GM18867 (cell line): ENCODE results near the gene C1orf21.

Experiments used
- ATAC-seq: cut with Tn5 transposase; IDR thresholded peaks from one replicate; pipeline ENCODE4 v1.9.1; 2021; ENCODE audit warnings: mild to moderate bottlenecking, moderate library complexity; ENCODE audit not compliant: unreplicated experiment

C1orf21 gene

DNA sequence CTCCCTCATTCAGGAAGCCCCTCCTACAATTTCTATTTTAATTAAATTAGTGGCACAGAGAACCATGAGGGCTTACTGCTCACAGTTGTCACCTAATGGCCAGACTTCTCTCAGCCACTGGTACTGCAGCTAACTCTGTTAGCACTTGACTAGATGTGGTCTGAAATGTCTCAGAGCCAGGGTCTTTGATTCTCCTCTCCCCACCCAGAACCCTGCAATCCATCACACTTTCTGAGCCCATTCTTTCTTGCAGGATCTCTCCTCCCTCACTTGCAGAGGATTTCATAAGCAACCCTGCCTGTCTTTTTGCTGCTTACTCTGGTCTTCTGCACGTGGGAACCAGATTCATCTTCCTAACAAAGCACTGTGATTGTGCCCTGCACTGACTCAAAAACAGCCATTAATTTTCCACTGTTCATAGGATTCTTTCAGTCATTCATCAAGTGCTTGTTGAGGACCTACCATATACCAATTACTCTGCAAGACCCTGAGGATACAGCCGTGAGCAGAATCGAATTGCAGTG lies 259.4 kb downstream of the C1orf21 start:
- no peak for ATAC-seq

DNA sequence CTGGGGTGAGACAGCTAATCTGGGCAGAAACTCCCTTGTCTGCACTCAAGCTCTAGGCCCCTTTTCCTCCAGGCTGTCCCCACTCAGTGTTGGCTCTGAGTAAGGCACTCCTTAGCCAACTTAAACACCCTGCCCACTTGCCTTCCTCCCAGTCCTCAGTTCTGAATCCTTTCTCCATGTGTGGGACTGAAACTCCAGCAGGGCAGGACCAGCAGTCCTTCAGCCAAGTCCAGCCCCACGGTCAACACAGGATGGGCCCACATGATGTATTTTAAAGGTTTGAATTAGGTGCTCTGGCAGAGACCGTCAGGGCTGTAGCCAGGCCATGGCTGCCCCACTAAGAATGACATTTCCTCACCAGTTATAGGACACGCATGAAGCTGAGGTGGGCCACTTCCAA lies 260.0 kb downstream of the C1orf21 start:
- no peak for ATAC-seq

DNA sequence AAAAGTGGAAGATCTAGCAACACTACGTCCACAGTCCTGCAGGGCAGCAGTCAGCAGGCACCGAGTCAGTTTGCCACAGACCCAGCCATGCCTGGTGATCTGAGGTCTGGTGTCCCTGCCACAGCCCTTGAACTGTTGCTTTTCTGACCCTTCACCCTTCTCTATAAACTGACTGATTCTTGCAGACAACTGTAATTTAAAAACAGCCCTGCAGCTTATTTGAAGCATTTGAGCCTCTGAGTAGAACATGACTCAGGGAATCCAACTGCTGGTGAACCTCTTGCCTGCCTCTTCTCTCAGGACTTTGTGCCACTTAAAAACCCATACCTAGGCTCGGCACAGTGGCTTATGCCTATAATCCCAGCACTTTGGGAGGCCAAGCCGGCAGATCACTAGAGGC lies 260.6 kb downstream of the C1orf21 start:
- no peak for ATAC-seq

DNA sequence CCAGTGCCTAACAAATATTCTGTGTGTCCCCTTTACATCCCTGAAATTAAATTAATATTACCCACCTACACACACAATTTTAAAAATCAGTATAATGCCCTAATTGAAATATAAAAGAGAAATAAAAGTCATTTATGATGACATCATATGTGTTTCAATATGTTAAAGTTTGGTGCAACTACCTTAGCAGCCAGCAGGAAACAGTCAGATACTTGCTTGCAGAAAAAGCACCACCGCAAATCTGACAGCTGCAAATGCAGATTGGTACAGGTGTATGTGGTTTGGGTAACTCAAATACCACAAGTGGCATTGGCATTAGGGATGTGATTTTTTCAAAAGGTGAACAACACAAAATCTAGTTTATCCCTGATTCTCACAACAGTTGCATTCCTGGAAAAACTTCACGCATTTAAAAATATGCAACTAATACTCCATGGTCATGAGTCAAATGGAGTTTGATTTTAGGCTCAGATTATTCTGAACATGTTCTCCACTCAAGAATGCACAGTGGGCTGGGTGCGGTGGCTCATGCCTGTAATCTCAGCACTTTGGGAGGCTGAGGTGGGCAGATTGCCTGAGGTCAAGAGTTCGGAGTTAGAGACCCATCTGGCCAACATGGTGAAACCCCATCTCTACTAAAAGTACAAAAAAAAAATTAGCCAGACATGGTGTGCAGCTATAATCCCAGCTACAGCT lies 261.5 kb downstream of the C1orf21 start:
- peak; percentile 33 for ATAC-seq

DNA sequence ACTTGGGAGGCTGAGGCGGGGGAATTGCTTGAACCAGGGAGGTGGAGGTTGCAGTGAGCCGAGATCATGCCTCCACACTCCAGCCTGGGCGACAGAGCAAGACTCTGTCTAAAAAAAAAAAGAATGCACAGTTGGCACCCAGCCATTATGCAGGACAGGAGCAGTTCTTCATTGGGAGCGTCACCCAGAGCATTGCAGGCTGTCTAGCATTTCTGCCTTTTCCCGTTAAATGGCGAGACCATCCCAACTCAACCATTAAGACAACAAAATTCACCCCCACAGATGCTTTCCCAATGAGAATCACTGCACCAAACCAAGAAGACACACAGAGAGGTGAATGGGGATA lies 262.0 kb downstream of the C1orf21 start:
- no peak for ATAC-seq

DNA sequence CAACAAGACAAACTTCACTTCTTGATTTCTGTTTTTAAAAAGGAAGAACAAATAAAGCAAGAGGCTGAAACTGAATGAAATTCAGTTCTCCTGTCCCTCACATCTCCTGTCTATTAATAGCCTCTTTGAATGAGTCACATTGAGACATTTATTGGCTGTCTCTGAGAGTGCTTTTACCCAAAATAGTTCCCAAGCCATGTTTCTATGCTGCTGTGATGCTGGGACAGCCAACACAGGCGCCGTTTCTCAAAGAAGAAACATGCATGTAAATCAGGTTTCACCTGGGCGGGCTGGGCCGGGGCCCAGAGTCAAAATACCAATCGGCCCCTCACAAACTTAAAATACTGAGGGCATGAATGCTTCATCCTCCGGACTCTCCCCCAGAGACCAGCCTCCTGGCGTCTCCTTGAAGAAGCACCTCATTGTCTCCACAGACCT lies 262.6 kb downstream of the C1orf21 start:
- ATAC-seq, result peak; percentile 91

DNA sequence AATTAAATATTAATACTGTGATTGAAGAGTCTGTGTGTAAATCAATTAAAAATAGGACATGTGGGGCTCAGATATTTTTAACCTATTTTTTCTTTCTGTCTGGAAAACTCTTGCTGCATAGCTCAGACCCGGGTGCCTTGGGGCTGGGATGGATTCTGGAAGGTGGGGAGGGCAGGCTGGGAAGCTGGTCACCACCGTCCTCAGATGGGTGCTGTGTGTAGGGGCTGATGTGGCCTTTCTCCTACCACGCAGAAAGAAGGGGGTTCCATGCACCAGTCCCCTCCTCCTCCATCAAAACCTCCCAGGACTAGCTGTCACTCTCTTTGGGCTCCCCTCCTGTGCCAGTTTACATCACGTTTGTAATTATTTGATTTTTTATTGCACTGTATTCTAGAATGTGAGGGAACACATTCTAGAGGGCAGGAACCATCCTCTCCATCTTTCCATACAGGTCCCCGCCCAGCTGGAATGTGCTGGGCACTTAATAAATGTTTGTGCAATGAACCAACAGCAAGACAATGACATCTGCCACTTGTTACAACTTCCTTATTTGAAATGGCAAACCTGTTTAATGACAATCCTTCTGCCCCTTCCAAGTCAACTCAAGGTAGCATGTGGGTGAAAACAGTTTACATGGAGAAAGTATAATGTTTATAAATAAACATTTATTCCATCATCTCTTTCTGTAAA lies 263.5 kb downstream of the C1orf21 start:
- no peak for ATAC-seq

DNA sequence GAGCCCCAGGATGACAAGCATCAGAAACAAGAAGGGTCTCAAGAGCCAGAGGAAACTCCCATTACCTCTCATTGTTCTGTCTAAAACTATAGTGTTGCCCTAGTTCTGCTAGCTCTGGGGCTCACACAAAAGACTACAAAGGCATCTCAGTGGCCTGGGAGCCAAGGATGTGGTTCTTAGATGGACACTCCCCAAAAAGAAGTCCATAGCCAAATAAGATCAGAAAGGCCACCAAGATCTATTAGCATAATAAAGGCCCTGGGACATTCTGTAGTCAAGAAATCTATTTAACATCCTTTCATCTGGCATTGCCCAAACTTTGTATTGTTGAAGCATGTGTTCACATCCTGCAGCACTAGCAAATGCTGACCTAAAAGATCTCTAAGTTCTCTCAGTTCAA lies 268.4 kb downstream of the C1orf21 start:
- ATAC-seq, result no peak

DNA sequence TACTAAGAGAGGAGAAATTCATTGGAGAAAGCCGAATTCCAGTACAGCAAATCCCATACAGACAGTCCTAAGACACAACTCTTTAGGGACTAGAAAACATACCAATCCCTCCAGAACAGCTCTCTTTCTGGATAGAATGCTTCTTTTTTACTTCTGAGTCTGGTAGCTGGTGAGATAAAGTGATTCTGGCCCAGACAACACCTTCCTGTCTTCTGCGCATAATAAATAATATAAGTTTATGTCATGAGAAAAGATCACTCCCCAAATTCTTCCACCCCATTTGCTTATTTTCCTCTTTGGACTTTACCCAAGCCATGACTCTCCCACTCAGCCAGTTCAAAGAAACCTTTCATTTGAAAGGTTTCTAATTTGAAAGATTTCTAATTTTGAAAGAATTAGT lies 269.4 kb downstream of the C1orf21 start:
- no peak for ATAC-seq

DNA sequence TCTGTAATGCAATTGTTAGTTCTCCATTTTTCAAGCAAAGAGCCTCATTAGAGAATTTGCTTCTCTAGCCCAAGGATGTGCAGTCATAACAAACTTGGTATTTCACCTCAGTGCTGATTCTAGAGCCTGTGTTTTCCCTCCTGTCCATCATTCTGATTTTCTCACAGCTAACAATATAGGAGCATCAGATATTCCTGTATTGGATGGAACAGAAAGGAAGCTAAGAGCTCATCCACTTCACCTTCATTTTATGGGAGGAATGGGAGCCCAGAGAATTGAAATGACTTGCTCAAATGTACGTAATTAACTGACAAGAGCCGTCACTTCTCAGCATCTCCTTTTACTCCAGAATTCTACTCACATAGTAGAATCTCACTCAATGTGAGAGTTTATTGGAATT lies 271.2 kb downstream of the C1orf21 start:
- ATAC-seq, result no peak

DNA sequence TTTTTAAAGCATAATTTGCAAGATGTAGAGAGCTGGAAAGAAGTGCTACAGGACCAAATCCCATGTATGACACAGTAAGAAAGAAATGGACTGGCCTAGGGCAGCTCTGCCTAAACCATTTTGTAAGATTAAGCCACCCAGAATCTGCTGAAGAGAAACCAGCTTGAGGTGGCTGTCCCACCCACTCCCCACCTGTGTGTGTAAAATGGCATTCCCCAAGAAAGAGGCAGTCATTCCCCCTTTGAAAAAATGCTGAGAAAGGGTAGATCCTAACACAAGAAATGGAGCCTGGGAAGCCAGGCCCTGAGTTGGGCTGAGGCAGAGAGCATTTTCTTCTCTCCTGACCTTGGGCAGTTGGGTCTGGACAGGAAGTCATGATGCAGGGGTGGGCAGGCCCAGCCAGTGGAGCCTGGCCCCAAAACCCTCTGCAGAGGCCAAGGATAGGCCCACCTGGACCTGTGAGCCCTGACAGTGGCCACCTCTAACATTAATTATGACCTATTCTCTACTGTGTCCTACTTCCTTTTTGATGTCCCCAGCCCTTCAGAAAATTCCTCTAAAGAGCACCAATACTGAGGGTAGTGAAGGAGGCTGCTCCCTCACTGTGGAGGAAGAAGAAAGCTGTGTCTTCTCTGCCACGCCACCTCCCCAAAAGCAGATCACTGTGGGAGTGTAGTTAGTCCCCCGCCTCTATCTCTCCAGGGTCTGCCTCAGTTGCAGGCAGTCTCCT lies 273.8 kb downstream of the C1orf21 start:
- ATAC-seq, result no peak

DNA sequence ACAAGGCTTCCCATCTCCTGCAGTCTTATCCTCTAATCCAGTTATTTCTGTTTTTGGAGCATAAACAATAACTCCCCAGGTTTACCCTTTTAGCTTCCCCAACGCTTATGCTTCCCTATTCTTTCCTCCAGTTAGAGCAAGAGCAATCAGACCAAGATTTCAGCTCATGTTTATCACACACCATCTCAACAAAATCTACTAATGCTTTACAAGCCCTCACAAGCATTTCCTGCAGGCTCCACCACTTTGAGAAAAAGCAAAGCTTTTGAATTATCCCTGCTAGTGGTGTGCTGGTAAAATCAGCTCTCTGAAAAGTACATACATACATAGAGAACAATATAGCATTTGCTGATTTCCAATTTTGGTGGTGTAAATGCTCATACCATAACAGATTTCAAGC lies 275.0 kb downstream of the C1orf21 start:
- no peak for ATAC-seq

DNA sequence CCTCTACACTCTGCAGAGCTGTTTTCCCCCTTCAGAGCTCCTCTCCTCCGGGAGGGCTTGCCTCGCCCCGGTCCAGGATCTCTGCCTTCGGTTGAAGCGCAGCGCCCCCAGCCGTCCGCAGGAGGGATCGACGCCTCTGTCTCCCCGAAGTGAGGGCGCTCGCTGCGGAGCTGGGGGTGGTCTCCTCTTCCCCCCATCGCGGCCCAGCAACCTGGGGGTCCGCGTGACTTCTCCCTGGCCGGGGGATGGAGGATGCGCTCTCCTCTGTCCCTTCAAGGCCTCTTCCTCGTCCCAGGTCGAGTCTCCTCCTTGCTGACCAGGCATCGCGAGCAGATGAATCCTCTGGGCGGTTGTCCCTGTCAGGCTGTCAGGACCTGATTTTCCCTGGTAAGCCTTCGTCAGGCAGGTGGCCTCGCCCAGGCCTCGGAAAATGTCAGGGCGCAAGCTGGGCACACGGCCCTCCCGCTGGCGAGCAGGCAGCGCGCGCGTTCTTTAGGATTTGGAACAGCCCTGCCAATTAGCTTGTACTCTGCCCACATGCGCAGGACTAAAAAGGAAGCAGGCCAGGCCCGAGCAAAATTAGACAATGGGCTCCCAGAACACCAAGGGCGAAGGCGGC lies 277.3 kb downstream of the C1orf21 start:
- peak; percentile 56 for ATAC-seq

DNA sequence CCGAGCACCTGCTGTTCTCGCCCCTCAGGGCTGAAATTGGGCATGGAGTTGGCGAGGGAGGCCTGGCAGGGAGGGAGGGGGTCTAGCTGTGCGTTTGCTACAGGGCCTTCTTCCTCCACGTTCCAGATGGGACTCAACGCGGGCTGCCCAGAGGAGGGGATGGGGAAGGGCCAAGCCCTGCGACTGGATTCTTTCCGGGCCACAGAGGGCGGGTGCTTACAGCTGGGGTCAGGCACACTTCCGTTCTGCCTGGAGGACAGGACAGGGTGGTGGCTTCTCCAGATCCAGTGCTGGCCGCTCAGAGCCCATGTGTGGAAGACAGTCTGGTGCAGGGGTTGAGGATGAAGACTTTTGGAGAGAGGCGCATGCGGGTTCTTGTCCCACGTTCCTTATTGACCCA lies 277.8 kb downstream of the C1orf21 start:
- no peak for ATAC-seq

DNA sequence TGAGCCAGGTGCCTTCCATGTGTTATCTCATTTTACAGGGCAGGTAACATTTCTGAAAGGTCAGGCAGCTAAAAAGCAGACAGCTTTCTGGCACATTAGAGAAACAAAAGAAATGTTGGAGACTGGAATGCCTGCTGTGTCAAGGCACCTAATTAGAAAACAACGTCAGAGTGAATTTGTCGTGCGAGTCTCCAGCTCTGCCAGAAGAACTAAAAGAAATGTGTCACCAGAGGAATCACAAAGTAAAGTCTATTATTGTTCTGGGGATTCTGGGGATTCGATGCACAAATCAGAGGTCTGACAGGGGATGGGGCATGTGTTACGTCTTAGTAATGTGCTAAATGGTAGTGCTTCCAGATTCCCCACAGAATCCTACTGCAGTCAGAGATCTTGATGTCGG lies 278.5 kb downstream of the C1orf21 start:
- no peak for ATAC-seq

DNA sequence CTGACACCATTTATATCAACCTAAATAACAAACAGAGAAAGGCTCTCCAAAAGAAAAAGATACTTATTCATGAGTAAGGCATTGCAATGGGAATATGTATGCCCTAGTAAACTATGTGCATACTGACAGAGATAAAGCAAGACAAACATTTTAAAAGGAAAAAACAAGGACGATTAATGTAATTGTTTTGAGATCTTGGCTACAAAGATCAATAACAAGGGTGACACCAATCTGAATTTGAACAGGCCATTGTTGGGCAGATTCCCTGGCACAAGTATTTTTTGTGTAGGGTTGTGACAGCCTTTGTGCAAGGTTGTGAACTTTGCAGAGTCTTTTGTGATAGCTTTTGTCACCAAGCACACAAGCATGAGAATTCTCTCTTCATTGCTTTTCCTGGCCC lies 282.6 kb downstream of the C1orf21 start:
- no peak for ATAC-seq

DNA sequence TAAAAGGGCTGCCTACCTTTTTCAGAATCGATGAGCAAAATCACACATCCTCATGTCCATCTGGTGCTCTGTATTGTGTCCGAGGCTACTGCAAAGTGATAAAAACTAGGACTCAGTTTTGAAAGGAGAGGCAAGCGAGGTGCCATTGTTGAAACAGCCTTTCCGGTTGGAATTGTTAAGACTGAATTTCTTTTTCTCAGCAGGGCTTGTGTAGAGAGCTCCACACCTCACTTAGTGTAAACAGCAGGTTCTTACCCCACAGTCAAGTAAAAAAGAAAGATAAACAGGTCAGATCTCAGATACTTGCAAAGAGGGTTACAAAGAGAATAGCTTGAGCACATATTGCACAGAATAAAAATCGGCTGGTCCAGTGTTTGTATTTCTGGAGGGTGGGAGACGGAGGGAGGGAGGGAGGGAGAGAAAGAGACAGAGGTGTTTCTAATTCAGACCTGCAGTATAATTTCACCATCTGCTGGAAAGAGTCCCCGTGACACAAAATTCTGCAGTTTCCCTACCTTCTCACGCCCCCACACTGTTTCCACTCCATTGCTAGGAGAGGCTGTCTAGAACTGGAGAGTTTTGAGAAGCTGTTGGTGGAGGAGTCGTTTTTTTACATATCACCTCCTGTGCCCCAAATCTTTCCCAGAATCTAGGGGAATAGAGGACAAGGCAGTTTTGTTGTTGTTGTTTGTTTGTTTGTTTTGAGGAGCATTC lies 285.3 kb downstream of the C1orf21 start:
- no peak for ATAC-seq

DNA sequence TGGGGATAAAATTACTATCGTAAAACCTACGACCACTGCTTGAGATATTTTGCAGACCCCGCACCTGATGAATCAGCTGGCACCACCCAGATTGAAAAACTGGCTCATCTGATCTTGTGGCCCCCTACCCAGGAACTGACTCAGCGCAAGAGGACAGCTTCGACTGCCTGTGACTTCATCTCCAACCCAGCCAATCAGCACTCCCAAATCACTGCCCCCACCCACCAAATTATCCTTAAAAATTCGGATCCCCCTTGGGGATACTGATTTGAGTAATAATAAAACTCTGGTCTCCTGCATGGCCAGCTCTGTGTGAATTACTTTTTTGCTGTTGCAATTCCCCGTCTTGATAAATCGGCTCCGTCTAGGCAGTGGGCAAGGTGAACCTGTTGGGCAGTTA lies 286.5 kb downstream of the C1orf21 start:
- ATAC-seq, result no peak

DNA sequence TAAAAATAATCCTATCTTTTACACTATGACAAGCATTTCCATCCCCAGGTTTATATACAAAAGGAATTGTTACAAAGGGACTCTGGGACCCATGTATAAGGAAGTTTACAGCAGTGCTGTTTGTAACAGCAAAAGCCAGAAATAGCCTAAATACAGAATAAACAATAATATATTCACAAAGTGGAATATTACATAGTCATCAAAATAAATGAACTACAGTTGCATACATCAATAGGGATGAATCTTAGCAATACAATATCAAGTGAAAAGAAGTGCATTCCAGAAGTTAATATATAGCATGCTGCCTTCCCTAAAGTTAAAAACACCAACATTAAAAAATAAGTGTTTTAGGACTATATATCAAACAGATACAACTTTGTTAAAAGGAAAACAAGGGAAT lies 290.5 kb downstream of the C1orf21 start:
- ATAC-seq, result no peak
